ENCODE data around the gene THPO.

Gene THPO

GRCh38 chr3:184328516-184328915 is 49.5 kb downstream of the THPO start:
- no peak for DNase-seq

GRCh38 chr3:184327171-184327570 is 50.8 kb downstream of the THPO start:
- no peak for DNase-seq

GRCh38 chr3:184325715-184326369 is 52.2 kb downstream of the THPO start:
- DNase-seq: no peak

- DNase-seq: no peak
Measured at GRCh38 chr3:184325269-184325668, 52.7 kb downstream of the THPO start.

GRCh38 chr3:184323696-184324095 is 54.3 kb downstream of the THPO start:
- no peak for DNase-seq

GRCh38 chr3:184322731-184323487 is 55.1 kb downstream of the THPO start:
- DNase-seq: peak in 1 of 2 donors; percentile 61

Data from CD4-positive, alpha-beta T cell treated with Interferon alpha-2 for 1 hour (primary cell).